HCT116 (cell line): ENCODE measurements around the gene MEN1. TPM values are rescaled to one million over a fixed set of nuclear protein-coding genes. Genes with fewer than 3 reads are reported as not detected.

Experiments used
- ATAC-seq: fragments of 200-7000 bp; cut with Tn5 transposase; 2 replicates; pipeline ENCODE4 v1.9.1; 2020; ENCODE audit warnings: mild to moderate bottlenecking, moderate library complexity
- BruUV-seq: library from RNA; stranded (reverse); fragments of 400-500 nt; replicated peaks from 2 replicates; lab custom pipeline; 2021; lab: Mats Ljungman, UMichigan
- CTCF ChIA-PET: fragments of 300-600 bp; sonication (Branson Sonifier 250); formaldehyde crosslinking; loops from one replicate; lab custom pipeline; 2021; ENCODE audit warnings: antibody characterized with exemption; lab: Charles Lee
- POLR2A ChIA-PET: fragments of 300-600, 350-600 bp; sonication (Branson Sonifier 250); formaldehyde crosslinking; loops from one replicate; lab custom pipeline; 2021; ENCODE audit warnings: antibody characterized with exemption; lab: Charles Lee
- RAD21 ChIA-PET, 2 experiments: fragments of 300-600 bp; sonication (Branson Sonifier 250); formaldehyde crosslinking; loops; one replicate each; lab custom pipeline; 2023; ENCODE audit warnings: low total read pairs in 2 of 2; ENCODE audit not compliant: uncharacterized antibody in 2 of 2, unreplicated experiment in 2 of 2, low non-redundant PET in 1 of 2; lab: Charles Lee
- DNase-seq: peaks from one replicate; pipeline ENCODE4 v3.0.0-alpha.2; 2010; ENCODE audit warnings: low read depth, low spot score
- H2AFZ ChIP-seq: fragments of 200-600 bp; shearing (Covaris generic), sonication (generic); 2 replicates; pipeline ENCODE4 v1.6.1; 2017; ENCODE audit warnings: low read depth, mixed run types, mixed read lengths, antibody characterized with exemption, low read length; ENCODE audit not compliant: poor library complexity, severe bottlenecking
- H3K27ac ChIP-seq: 2 replicates; pipeline ENCODE4 v1.5.1; 2012; ENCODE audit warnings: low read depth, low read length
- H3K27me3 ChIP-seq: fragments of 200-600 bp; sonication (generic); 2 replicates; pipeline ENCODE4 v1.6.1; 2016; ENCODE audit warnings: mixed run types, low read length, mixed read lengths; ENCODE audit not compliant: insufficient read depth
- H3K36me3 ChIP-seq, 2 experiments: fragments of 200-500 bp in 1 of 2; fragments of 200-600 bp in 1 of 2; sonication (Bioruptor generic) in 1 of 2; sonication (generic) in 1 of 2; 2 replicates each; pipeline versions ENCODE4 v1.5.1 to v1.6.1; 2014 to 2016; ENCODE audit warnings: low read length in 2 of 2, inconsistent platforms in 1 of 2, mixed read lengths in 1 of 2, mixed run types in 1 of 2; ENCODE audit not compliant: insufficient read depth in 2 of 2, control insufficient read depth in 1 of 2
- H3K4me1 ChIP-seq, 2 experiments: fragments of 200-600 bp in 1 of 2; sonication (generic) in 1 of 2; 2 replicates each; pipeline versions ENCODE4 v1.5.1 to v1.6.1; 2012 to 2017; ENCODE audit warnings: low read length in 2 of 2, inconsistent platforms in 1 of 2, mild to moderate bottlenecking in 1 of 2, mixed read lengths in 1 of 2, mixed run types in 1 of 2, moderate library complexity in 1 of 2; ENCODE audit not compliant: insufficient read depth in 2 of 2, control insufficient read depth in 1 of 2
- H3K4me2 ChIP-seq: fragments of 200-600 bp; sonication (generic); 2 replicates; pipeline ENCODE4 v1.6.1; 2017; ENCODE audit warnings: mixed run types, low read length, mixed read lengths
- H3K4me3 ChIP-seq, 2 experiments: fragments of 200-600 bp in 1 of 2; sonication (generic) in 1 of 2; replicated peaks in 1 of 2; 2 replicates each; pipeline ENCODE4 v1.5.1; 2011 to 2016; ENCODE audit warnings: low read length in 2 of 2, control low read depth in 1 of 2, low read depth in 1 of 2, mild to moderate bottlenecking in 1 of 2, mixed read lengths in 1 of 2, mixed run types in 1 of 2
- H3K79me2 ChIP-seq: fragments of 200-600 bp; sonication (generic); 2 replicates; pipeline ENCODE4 v1.6.1; 2017; ENCODE audit warnings: mild to moderate bottlenecking, mixed run types, low read length, moderate library complexity, mixed read lengths; ENCODE audit not compliant: insufficient read depth
- H3K9ac ChIP-seq: fragments of 200-600 bp; sonication (generic); 2 replicates; pipeline ENCODE4 v1.6.1; 2016; ENCODE audit warnings: low read length, mixed read lengths
- H3K9me2 ChIP-seq: fragments of 200-600 bp; sonication (generic), shearing (Covaris generic); 2 replicates; pipeline ENCODE4 v1.6.1; 2017; ENCODE audit warnings: mixed run types, mild to moderate bottlenecking, moderate library complexity; ENCODE audit not compliant: insufficient read depth
- H3K9me3 ChIP-seq, 2 experiments: fragments of 200-500 bp in 1 of 2; fragments of 200-600 bp in 1 of 2; sonication (Bioruptor generic) in 1 of 2; sonication (generic) in 1 of 2; 2 replicates each; pipeline ENCODE4 v1.6.1; 2014 to 2017; ENCODE audit warnings: low read length in 2 of 2, mixed read lengths in 2 of 2, inconsistent platforms in 1 of 2, low read depth in 1 of 2, mild to moderate bottlenecking in 1 of 2, mixed run types in 1 of 2, moderate library complexity in 1 of 2; ENCODE audit not compliant: control insufficient read depth in 1 of 2, insufficient read depth in 1 of 2
- H4K20me1 ChIP-seq: fragments of 200-600 bp; sonication (generic), shearing (Covaris generic); 2 replicates; pipeline ENCODE4 v1.6.1; 2017; ENCODE audit warnings: mixed run types, mild to moderate bottlenecking, moderate library complexity; ENCODE audit not compliant: insufficient read depth
- CBX3 ChIP-seq: IDR thresholded peaks from 2 replicates; pipeline ENCODE4 v1.6.1; 2012; ENCODE audit warnings: low read depth
- ELF1 ChIP-seq: IDR thresholded peaks from 2 replicates; pipeline ENCODE4 v1.6.1; 2012; ENCODE audit warnings: low read depth, borderline replicate concordance
- FOSL1 ChIP-seq: IDR thresholded peaks from 2 replicates; pipeline ENCODE4 v1.6.1; 2012; ENCODE audit warnings: low read depth
- JUND ChIP-seq: IDR thresholded peaks from 2 replicates; pipeline ENCODE4 v1.6.1; 2012
- POLR2A ChIP-seq: IDR thresholded peaks from 2 replicates; pipeline ENCODE4 v1.7.0; 2011; ENCODE audit warnings: borderline replicate concordance; ENCODE audit not compliant: insufficient read depth, insufficient read length; ENCODE audit errors: extremely low read depth
- POLR2AphosphoS5 ChIP-seq: IDR thresholded peaks from 2 replicates; pipeline ENCODE4 v1.6.1; 2011; ENCODE audit warnings: mild to moderate bottlenecking, low read depth, low read length, moderate library complexity
- RAD21 ChIP-seq: IDR thresholded peaks from 2 replicates; pipeline ENCODE4 v1.6.1; 2012; ENCODE audit warnings: low read depth, mild to moderate bottlenecking
- SIN3A ChIP-seq: IDR thresholded peaks from 2 replicates; pipeline ENCODE4 v1.6.1; 2012; ENCODE audit warnings: low read depth
- SP1 ChIP-seq: IDR thresholded peaks from 2 replicates; pipeline ENCODE4 v1.6.1; 2012; ENCODE audit warnings: low read depth
- SRF ChIP-seq: IDR thresholded peaks from 2 replicates; pipeline ENCODE4 v1.6.1; 2012; ENCODE audit warnings: low read depth
- YY1 ChIP-seq: IDR thresholded peaks from 2 replicates; pipeline ENCODE4 v1.6.1; 2011; ENCODE audit warnings: low read length, low read depth, moderate library complexity, mild to moderate bottlenecking; ENCODE audit not compliant: insufficient replicate concordance; ENCODE audit errors: extremely low read depth
- intact Hi-C: fragments of 100-400 bp; cut with micrococcal nuclease; formaldehyde crosslinking; loops from 2 replicates; pipeline ENCODE4 v1.10.0; 2022
- total RNA-seq: library from RNA; stranded (reverse); gene quantifications from one replicate; pipeline ENCODE4 v1.2.1, GENCODE V29; 2021; ENCODE audit not compliant: unreplicated experiment
- TF ChIP-seq, protein P1 (sequence below): IDR thresholded peaks from 2 replicates; pipeline ENCODE4 v1.6.1; 2012

Gene MEN1
- total RNA-seq, 1 experiment from 2014 or later, result 62.1 TPM

DNA sequence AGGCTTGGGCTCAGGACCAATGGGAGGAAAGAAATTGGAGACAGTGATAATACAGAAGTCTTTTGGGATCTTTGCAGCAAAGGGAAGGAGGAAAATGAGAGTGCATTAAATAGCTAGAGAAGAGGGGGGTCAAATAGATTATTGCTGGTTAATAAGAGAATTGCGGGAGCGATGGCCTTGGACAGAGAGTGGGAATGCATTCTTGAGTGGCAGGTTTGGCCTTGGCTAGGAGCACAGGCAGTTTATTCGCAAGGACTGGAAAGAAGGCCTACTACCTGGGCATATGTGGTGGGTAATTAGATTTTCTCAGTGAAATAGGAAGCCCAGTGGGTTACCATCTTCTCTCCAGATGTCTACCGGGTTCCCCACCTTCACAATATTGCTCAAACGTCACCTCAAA is 3.5 kb upstream of the MEN1 start:
- no peak overlapping the region for H3K4me2 ChIP-seq
- H3K27me3 ChIP-seq, result no peaks in the 10 kb centered on the region
- intact Hi-C loops, result no loop called here
- H3K9me2 ChIP-seq, result no peaks in the 10 kb centered on the region
- BruUV-seq, result no TSS peak
- H3K4me3 ChIP-seq, result no peak overlapping the region
- ChIA-PET RAD21 (no interaction called here), POLR2A (no interaction called here)
- no peak overlapping the region for H3K27ac ChIP-seq
- H3K79me2 ChIP-seq, result peaks cover 9% of the 10 kb centered on the region; the same call in 1 of the 2 replicates
- H3K4me1 ChIP-seq, result peaks cover 7 to 20% of the 10 kb centered on the region in 2 experiments
- no peaks in the 10 kb centered on the region for H3K9me3 ChIP-seq
- H4K20me1 ChIP-seq, result no peaks in the 10 kb centered on the region
- no peak overlapping the region for H3K9ac ChIP-seq
- no peak for DNase-seq
- TF ChIP-seq ELF1, result no peak
- TF ChIP-seq JUND, result no peak
- TF ChIP-seq POLR2A, result no peak
- no peak for TF ChIP-seq FOSL1
- TF ChIP-seq, all 23 proteins: peak for 0
- Histone ChIP-seq H2AFZ (no peak overlapping the region), H3K36me3 (no peaks in the 10 kb centered on the region)
- ATAC-seq, result no peak
- CTCF ChIA-PET, result interaction anchor here (0.8 kb wide), 1 partner anchor 30 kb away, joined by 3 read pairs; the partner anchor contains the start of gene CDC42BPG

DNA sequence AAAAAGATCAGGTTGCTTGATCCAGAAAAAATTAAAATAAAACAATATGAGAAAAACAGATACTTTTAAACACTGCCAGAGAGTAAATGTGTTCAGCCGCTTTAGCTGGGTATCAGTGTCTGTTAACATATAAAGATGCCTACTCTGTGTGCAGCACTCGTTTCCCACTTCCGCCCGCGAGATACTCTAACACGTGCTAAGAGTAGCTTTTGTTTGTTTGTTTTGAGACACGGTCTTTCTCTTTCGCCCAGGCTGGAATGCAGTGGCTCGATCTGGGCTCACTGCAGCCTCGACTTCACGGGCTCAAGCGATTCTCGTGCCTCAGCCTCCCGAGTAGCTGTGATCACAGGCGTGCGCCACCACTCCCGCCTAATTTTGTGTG is 531 bp upstream of the MEN1 start:
- Histone ChIP-seq H3K4me1 (peaks cover 7 to 20% of the 10 kb centered on the region in 2 experiments), H3K27me3 (no peaks in the 10 kb centered on the region), H3K9me2 (no peaks in the 10 kb centered on the region), H3K4me2 (peak overlapping the region; percentile 98), H3K4me3 (peak overlapping the region; percentile 89 to 91), H2AFZ (no peak overlapping the region), H3K79me2 (peaks cover 13% of the 10 kb centered on the region; the same call in 1 of the 2 replicates), H3K9ac (peak overlapping the region; percentile 83; the same call in 1 of the 2 replicates), H4K20me1 (no peaks in the 10 kb centered on the region), H3K36me3 (peaks cover 5 to 10% of the 10 kb centered on the region in 2 experiments; a peak in 1 of 4 replicates), H3K27ac (no peak overlapping the region), H3K9me3 (no peaks in the 10 kb centered on the region)
- ATAC-seq (peak; percentile 6; the same call in 1 of the 2 replicates), DNase-seq (no peak)
- no peak for TF ChIP-seq ELF1
- TF ChIP-seq CBX3, result no peak
- TF ChIP-seq POLR2AphosphoS5, result no peak
- TF ChIP-seq, protein P1, sequence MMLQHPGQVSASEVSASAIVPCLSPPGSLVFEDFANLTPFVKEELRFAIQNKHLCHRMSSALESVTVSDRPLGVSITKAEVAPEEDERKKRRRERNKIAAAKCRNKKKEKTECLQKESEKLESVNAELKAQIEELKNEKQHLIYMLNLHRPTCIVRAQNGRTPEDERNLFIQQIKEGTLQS, result no peak
- TF ChIP-seq SRF, result no peak
- no peak for TF ChIP-seq RAD21
- TF ChIP-seq POLR2A, result no peak
- no peak for TF ChIP-seq YY1
- no peak for TF ChIP-seq SP1
- no peak for TF ChIP-seq SIN3A
- BruUV-seq, result no TSS peak
- intact Hi-C loops, result no loop called here
- ChIA-PET CTCF (interaction anchor here (1.0 kb wide), 1 partner anchor 33 kb away, joined by 3 read pairs; the partner anchor contains the start of gene CDC42BPG), RAD21 (no interaction called here), POLR2A (interaction anchor here (1.1 to 2.5 kb wide), 2 partner anchors 32 to 33 kb away, joined by 5 to 11 read pairs; partner anchors contain the start of genes CDC42BPG and SF1)
